C4-2B (cell line): ENCODE results near the gene ADIPOR2.
"Not testable (repeated sequence)": the region's sequence is repeated elsewhere in the genome, so short reads cannot be mapped to it uniquely, and the experiment has no call there.

Experiments used
- H3K27ac ChIP-seq: fragments of 450-650 bp; 2 replicates; pipeline ENCODE4 v1.5.1; 2017
- ZFX ChIP-seq: fragments of 450-650 bp; IDR thresholded peaks from 2 replicates; pipeline ENCODE4 v1.6.1; 2017
- TF ChIP-seq, protein P1 (sequence below): fragments of 450-650 bp; conservative IDR thresholded peaks from 2 replicates; pipeline ENCODE4 v1.5.1; 2017; ENCODE audit warnings: mild to moderate bottlenecking

ADIPOR2 gene

DNA sequence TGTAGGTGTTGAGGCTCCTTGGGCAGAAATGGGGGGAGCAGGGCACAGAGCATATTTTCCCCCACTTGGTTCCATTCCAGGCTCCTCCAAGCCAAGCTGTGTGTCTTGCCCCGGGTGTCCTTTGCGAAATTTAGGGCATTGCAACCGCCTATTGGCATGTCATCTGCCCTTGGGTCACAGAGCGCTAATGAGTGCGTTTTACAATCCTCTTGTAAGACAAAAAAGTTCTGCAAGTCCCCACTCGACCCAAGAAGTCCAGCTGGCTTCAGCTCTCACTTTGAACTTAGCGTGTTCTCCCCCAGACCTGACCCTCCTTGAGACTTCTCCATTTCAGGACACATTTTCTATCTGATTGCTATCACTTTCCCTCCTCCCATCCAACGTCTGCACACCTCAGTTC lies 123.4 kb downstream of the ADIPOR2 start:
- TF ChIP-seq, protein P1, sequence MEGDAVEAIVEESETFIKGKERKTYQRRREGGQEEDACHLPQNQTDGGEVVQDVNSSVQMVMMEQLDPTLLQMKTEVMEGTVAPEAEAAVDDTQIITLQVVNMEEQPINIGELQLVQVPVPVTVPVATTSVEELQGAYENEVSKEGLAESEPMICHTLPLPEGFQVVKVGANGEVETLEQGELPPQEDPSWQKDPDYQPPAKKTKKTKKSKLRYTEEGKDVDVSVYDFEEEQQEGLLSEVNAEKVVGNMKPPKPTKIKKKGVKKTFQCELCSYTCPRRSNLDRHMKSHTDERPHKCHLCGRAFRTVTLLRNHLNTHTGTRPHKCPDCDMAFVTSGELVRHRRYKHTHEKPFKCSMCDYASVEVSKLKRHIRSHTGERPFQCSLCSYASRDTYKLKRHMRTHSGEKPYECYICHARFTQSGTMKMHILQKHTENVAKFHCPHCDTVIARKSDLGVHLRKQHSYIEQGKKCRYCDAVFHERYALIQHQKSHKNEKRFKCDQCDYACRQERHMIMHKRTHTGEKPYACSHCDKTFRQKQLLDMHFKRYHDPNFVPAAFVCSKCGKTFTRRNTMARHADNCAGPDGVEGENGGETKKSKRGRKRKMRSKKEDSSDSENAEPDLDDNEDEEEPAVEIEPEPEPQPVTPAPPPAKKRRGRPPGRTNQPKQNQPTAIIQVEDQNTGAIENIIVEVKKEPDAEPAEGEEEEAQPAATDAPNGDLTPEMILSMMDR: no peak
- no peak for TF ChIP-seq ZFX
- H3K27ac ChIP-seq: no peak overlapping the region

DNA sequence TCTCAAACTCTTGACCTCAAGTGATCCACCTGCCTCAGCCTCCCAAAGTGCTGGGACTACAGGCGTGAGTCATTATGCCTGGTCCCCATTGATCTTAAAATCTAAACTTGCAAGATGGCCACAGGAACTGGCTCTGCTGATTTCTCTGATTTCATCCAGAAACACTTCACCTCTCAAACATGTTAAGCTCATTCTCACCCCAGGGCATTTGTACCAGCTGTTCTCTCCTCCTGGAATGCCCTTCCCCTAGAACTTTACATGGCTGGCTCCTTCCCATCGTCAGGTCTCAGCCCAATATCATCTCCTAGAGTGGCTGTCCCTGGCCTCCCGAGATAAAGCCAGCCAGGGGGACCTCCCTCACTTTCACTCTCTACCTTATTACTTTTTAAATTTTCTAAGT lies 124.2 kb downstream of the ADIPOR2 start:
- no peak overlapping the region for H3K27ac ChIP-seq
- TF ChIP-seq ZFX: no peak
- TF ChIP-seq, protein P1: no peak

DNA sequence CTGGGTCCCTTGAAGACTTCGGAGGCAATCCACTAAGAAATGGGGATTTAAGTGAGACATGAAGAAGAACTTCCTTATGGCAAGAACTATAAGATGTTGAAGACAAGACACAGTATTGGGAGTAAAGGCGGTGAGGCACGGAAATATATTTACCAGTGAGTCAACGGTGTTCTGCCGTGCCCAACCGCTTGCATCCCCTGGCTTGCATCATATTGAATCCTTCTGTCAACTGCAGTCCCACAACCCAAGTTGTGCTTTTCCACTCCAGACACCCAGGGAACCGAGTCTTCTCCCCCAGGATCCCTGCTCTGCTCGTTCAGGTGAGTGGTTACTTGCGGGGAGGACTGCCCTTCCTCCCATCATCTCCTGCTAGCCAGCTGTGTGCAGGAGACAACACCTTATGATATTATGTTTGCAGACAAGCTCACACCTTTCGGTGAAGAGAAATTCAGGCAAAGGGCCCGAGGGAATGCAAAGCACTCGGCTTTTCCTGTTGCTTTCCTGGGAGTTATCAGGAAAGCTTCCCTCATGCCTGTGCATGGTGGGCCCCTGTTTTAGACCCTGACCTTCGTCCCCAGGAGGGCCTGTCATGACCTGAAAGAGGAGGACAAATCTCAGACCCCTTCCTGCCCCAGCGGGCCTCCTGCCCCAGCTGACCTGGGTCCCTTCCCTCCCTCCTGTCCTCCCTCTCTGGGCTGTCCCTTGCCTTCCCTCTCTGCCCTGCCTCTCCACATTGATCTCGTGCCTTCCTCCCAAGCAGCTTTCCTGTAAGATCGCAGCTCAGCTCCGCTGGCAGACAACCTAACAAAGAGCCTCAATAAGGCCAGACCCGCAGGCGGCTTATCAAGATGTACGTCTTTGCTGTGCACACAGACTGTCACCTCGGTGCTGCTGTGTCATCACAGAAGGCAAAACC lies 125.2 kb downstream of the ADIPOR2 start:
- TF ChIP-seq ZFX: no peak
- TF ChIP-seq, protein P1: no peak
- H3K27ac ChIP-seq: no peak overlapping the region

DNA sequence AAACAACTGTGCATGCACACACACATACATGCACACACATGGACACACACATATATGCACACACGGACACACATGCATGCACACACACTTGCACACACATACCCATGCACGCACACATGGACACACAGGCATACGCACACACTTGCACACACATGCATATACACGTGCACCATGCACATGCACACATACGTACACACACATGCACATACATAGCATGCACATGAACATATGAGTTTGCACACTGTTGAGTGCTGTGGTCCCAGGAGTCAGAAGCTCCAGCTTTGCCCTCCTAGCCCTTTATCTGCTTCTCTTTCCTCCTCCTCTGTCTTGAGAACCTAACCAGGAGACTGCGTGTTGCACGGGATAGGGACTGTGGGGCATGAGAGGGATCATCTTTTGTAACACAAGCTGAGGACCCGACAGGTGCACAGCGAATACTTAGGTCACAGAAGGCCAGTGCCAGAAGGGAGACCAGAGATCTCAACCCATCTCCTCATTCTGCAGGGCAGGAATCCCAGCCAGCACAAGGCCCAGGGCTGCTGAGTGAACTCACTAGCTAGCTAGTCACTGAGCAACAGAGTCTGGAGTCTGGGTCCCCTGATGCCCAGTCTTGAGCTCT lies 126.0 kb downstream of the ADIPOR2 start:
- no peak for TF ChIP-seq ZFX
- TF ChIP-seq, protein P1: no peak
- no peak overlapping the region for H3K27ac ChIP-seq

DNA sequence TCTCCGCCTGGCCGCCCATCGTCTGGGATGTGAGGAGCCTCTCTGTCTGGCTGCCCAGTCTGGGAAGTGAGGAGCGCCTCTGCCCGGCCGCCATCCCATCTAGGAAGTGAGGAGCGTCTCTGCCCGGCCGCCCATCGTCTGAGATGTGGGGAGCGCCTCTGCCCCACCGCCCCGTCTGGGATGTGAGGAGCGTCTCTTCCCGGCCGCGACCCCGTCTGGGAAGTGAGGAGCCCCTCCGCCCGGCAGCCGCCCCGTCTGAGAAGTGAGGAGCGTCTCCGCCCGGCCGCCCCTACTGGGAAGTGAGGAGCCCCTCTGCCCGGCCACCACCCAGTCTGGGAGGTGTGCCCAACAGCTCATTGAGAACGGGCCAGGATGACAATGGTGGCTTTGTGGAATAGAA lies 127.1 kb downstream of the ADIPOR2 start:
- not testable (repeated sequence) for H3K27ac ChIP-seq

DNA sequence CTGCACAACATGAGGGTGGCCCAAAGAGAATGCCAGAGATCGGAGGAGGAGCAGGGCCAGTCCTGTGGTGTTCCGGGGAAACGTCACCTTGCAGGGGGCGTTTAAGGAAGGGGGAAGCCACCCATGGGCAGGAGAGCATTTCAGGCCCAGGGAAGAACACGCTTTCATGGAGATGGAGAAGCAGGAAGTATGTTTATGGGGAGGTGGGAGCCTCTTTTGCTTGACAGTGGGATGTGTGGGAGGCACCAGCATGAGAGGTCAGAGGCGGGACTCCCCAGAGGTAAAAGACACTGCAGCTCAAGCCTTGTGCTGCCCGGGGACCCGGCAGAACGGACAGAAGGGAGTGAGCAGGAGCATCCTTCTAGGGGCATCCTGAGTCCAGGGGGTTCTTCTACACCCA lies 128.2 kb downstream of the ADIPOR2 start:
- TF ChIP-seq, protein P1: no peak
- no peak for TF ChIP-seq ZFX
- H3K27ac ChIP-seq: no peak overlapping the region

DNA sequence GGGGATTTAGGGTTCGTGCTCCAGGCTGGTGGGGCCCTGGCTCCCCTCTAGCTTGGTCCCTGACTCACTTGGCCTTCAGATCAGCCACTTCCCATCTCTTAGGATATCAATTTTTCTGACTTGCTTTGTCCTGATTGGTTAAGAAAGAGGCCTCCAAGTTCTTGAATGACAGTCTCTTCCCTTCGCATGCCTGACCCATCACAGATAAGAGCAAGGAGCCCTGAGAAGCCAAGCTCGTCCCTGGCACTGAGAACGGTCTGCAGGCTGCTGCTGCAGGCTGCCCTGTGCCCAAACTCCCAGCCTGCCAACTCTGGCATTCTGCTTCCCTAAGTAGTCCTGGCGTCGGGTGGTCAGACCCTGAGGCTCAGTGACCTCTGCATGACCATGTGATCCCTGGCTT lies 128.7 kb downstream of the ADIPOR2 start:
- TF ChIP-seq, protein P1: no peak
- no peak for TF ChIP-seq ZFX
- no peak overlapping the region for H3K27ac ChIP-seq
